ENCODE results near the gene LTBR. TPM values are rescaled to one million over a fixed set of nuclear protein-coding genes. Genes with fewer than 3 reads are reported as not detected.

The LTBR gene
- total RNA-seq, 1 donor from 2014 or later, result 23.5 TPM

DNA sequence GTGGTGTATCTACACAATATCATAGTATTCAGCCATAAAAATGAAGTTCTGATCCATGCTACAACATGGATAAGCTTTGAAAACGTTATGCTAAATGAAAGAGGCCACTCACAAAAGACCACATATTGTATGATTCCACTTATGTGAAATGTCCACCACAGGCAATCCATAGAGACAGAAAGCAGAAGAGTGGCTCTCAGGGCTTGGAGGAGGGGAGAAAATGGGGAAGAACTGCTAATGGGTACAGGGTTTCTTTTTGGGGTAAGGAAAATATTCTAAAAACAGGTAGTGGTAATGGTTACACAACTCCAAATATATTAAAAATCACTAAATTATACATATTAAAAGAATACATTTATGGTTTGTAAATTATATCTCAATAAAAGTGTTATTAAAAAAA lies 25.1 kb upstream of the LTBR start:
- Histone ChIP-seq H3K9me3 (replicated peaks) (no peaks in the 10 kb centered on the region), H3K4me1 (peaks cover 16% of the 10 kb centered on the region), H3K36me3 (no peaks in the 10 kb centered on the region), H3K27ac (replicated peaks) (no peak overlapping the region), H3K27me3 (ENCODE audit: low read depth) (no peaks in the 10 kb centered on the region), H3K4me3 (no peak overlapping the region)
- TF ChIP-seq, protein P1, sequence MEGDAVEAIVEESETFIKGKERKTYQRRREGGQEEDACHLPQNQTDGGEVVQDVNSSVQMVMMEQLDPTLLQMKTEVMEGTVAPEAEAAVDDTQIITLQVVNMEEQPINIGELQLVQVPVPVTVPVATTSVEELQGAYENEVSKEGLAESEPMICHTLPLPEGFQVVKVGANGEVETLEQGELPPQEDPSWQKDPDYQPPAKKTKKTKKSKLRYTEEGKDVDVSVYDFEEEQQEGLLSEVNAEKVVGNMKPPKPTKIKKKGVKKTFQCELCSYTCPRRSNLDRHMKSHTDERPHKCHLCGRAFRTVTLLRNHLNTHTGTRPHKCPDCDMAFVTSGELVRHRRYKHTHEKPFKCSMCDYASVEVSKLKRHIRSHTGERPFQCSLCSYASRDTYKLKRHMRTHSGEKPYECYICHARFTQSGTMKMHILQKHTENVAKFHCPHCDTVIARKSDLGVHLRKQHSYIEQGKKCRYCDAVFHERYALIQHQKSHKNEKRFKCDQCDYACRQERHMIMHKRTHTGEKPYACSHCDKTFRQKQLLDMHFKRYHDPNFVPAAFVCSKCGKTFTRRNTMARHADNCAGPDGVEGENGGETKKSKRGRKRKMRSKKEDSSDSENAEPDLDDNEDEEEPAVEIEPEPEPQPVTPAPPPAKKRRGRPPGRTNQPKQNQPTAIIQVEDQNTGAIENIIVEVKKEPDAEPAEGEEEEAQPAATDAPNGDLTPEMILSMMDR (IDR thresholded peaks at IDR 0.05; ENCODE audit: borderline replicate concordance), result no peak
- no peak for DNase-seq
- intact Hi-C loops (cut with micrococcal nuclease), result no loop called here

DNA sequence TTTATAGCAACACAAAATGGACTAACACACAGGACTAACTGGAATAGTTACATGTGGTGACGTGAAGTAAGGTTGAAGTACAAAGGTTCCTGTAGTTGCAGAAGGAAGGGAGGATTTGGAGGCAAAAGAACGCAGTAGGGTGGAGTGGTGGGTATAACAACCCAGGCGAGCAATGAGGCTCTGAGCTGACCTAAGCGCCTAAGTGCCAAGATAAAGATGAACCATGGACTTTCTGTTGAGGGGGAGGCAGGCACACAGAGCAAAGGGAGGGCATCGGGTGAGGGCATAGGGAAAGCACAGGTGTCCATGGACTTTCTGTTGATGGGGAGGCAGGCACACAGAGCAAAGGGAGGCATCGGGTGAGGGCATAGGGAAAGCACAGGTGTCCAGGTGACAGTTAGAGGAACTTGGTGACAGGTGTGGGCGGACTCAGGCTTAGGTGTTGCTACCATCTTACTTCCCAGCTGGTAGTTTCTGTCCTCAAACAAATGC lies 23.8 kb upstream of the LTBR start:
- intact Hi-C loops (cut with micrococcal nuclease), result no loop called here
- no peaks in the 10 kb centered on the region for H3K36me3 ChIP-seq
- H3K4me3 ChIP-seq, result no peak overlapping the region
- no peak for DNase-seq
- no peaks in the 10 kb centered on the region for H3K9me3 ChIP-seq (replicated peaks)
- H3K27me3 ChIP-seq (ENCODE audit: low read depth), result no peaks in the 10 kb centered on the region
- no peak overlapping the region for H3K27ac ChIP-seq (replicated peaks)
- TF ChIP-seq, protein P1 (IDR thresholded peaks at IDR 0.05; ENCODE audit: borderline replicate concordance), result no peak
- H3K4me1 ChIP-seq, result peaks cover 17% of the 10 kb centered on the region

DNA sequence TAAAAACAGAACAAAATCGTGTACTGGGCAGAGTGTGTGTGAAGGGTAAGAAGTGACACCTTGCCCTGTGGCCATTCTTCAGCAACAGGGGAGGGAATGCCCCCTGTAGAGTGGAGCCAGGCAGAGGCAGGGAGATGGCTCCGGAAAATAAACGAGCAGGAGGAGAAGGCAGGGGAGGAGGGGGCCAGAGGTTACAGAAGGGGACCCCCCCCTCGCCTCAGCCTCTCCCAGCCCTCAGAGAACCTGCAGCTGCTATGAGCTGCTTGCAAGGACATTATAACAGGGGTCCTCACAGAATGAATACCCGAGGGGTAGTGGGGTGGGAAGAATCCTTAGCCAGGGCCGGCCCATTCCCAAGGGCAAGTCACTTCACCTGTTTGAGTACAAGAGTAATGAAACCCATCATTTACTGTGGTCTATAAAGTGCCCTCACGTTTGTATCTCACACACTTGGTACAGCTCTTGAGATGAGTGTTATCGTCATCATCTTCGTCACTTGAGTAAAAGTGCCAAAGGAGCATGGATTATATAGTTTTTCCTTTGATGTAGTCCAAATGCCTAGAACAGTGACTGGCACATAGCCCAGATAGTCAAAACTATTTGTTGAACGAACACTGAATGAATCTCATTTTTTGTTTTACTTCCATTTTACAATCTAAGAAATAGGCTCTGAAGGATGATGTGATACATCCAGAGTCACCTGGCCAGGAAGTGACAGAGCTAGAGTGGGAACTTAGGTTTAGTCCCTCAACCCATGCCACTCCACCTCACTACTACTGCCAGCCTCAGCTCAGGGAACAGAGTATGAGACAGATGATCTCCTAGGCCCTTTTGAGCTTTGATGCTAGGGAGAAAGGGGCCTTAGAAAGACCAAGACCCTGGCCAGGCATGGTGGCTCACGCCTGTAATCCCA lies 23.1 kb upstream of the LTBR start:
- H3K4me3 ChIP-seq, result no peak overlapping the region
- intact Hi-C loops (cut with micrococcal nuclease), result no loop called here
- H3K4me1 ChIP-seq, result peaks cover 17% of the 10 kb centered on the region
- peak overlapping the region; percentile 94 for H3K27ac ChIP-seq (replicated peaks)
- DNase-seq, result no peak
- no peaks in the 10 kb centered on the region for H3K27me3 ChIP-seq (ENCODE audit: low read depth)
- H3K9me3 ChIP-seq (replicated peaks), result no peaks in the 10 kb centered on the region
- TF ChIP-seq, protein P1 (IDR thresholded peaks at IDR 0.05; ENCODE audit: borderline replicate concordance), result no peak
- H3K36me3 ChIP-seq, result no peaks in the 10 kb centered on the region

DNA sequence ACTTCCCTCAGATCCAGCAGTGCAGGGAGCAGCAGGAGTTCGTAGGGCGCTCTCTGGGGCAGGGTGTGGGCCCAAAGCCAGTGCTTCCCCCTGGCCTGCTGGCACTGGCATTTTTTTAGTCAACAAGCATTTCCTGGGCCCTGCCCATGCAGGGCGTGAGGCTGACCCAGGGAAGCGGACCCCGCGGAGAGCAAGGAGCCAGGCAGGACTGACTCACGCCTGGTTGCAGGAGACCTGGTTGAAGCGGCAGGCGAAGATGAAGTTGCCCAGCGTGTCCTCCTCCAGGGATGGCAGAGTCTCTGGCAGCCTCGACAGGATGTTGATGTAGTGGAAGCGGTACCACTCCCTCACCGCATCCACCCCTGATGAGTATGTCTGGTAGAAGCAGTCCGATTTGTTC lies 22.1 kb upstream of the LTBR start:
- intact Hi-C loops (cut with micrococcal nuclease), result no loop called here
- peak overlapping the region; percentile 94 for H3K27ac ChIP-seq (replicated peaks)
- no peak overlapping the region for H3K4me3 ChIP-seq
- peaks cover 17% of the 10 kb centered on the region for H3K4me1 ChIP-seq
- H3K36me3 ChIP-seq, result no peaks in the 10 kb centered on the region
- DNase-seq, result peak; percentile 56
- H3K27me3 ChIP-seq (ENCODE audit: low read depth), result no peaks in the 10 kb centered on the region
- TF ChIP-seq, protein P1 (IDR thresholded peaks at IDR 0.05; ENCODE audit: borderline replicate concordance), result no peak
- H3K9me3 ChIP-seq (replicated peaks), result no peaks in the 10 kb centered on the region

DNA sequence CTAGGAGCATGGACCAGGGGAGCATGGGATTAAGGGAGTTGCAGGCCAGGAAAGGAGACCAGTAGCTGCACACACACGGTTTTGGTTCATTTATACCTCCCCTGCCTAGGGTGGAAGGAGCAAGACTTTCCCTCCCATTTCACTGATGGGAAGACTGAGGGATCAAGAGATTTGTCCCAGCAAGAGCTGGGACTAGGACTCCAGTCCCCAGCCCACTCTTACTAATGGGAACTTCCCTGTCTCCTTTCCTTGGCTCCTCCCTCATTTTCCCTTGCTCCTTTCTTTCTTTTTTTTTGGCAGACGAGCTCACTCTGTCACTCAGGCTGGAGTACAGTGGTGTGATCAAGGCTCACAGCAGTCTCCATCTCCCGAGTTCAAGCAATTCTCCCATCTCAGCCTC lies 21.6 kb upstream of the LTBR start:
- Histone ChIP-seq H3K4me3 (no peak overlapping the region), H3K36me3 (no peaks in the 10 kb centered on the region), H3K4me1 (peaks cover 17% of the 10 kb centered on the region), H3K9me3 (replicated peaks) (no peaks in the 10 kb centered on the region), H3K27me3 (ENCODE audit: low read depth) (no peaks in the 10 kb centered on the region), H3K27ac (replicated peaks) (peak overlapping the region; percentile 94)
- no peak for DNase-seq
- intact Hi-C loops (cut with micrococcal nuclease), result no loop called here
- TF ChIP-seq, protein P1 (IDR thresholded peaks at IDR 0.05; ENCODE audit: borderline replicate concordance), result no peak

All from left ventricle myocardium inferior (tissue), 1 donor.